Osteoblast (primary cell): ENCODE results near the gene ADGRB3. TPM values are rescaled to one million over a fixed set of nuclear protein-coding genes. Genes with fewer than 3 reads are reported as not detected.

Source experiments
- DNase-seq: peaks from one replicate; pipeline ENCODE4 v3.0.0; 2011; ENCODE audit warnings: low spot score, mixed read lengths; ENCODE audit not compliant: insufficient read length; ENCODE audit errors: missing footprints
- H2AFZ ChIP-seq: 2 replicates; pipeline ENCODE4 v1.6.0; 2011; ENCODE audit warnings: mild to moderate bottlenecking, low read length
- H3K27ac ChIP-seq: 2 replicates; pipeline ENCODE4 v1.5.1; 2011; ENCODE audit warnings: mild to moderate bottlenecking, low read depth, low read length, moderate library complexity
- H3K27me3 ChIP-seq: 2 replicates; pipeline ENCODE4 v1.6.0; 2012; ENCODE audit warnings: mild to moderate bottlenecking, control low read depth, inconsistent platforms, low read length, moderate library complexity; ENCODE audit not compliant: insufficient read depth
- H3K36me3 ChIP-seq: 2 replicates; pipeline ENCODE4 v1.5.1; 2011; ENCODE audit warnings: mild to moderate bottlenecking, low read length, control low read depth, moderate library complexity; ENCODE audit not compliant: insufficient read depth
- H3K4me1 ChIP-seq: 2 replicates; pipeline ENCODE4 v1.5.1; 2011; ENCODE audit warnings: mild to moderate bottlenecking, low read length, control low read depth, moderate library complexity; ENCODE audit not compliant: insufficient read depth
- H3K4me2 ChIP-seq: 2 replicates; pipeline ENCODE4 v1.6.0; 2011; ENCODE audit warnings: mild to moderate bottlenecking, low read length; ENCODE audit not compliant: insufficient read depth
- H3K4me3 ChIP-seq: fragments of 200-600 bp; sonication (generic); 3 replicates; pipeline ENCODE4 v1.5.1; 2012; ENCODE audit warnings: mild to moderate bottlenecking, low read length, inconsistent platforms; ENCODE audit not compliant: insufficient read depth
- H3K79me2 ChIP-seq: 2 replicates; pipeline ENCODE4 v1.6.0; 2012; ENCODE audit warnings: mild to moderate bottlenecking, low read length, control low read depth, inconsistent platforms; ENCODE audit not compliant: insufficient read depth
- H3K9me3 ChIP-seq: 2 replicates; pipeline ENCODE4 v1.5.1; 2011; ENCODE audit warnings: low read depth, low read length, control low read depth
- H4K20me1 ChIP-seq: 2 replicates; pipeline ENCODE4 v1.6.0; 2012; ENCODE audit warnings: mild to moderate bottlenecking, low read length, control low read depth; ENCODE audit not compliant: insufficient read depth
- CTCF ChIP-seq: IDR thresholded peaks from 2 replicates; pipeline ENCODE4 v1.5.1; 2011; ENCODE audit warnings: mild to moderate bottlenecking, low read depth, low read length, moderate library complexity; ENCODE audit errors: extremely low read depth
- total RNA-seq: library from RNA; depleted of rRNA; stranded (reverse); fragments of >200 nt; gene quantifications from 2 replicates; pipeline ENCODE4 v1.2.3, GENCODE V29; 2012

Gene ADGRB3
- total RNA-seq, 1 donor = not detected

GRCh38 chr6:69128411-69128810, 493.3 kb downstream of the ADGRB3 start:
- Histone ChIP-seq H4K20me1 (no peaks in the 10 kb centered on the region), H3K36me3 (no peaks in the 10 kb centered on the region), H3K27me3 (no peaks in the 10 kb centered on the region), H2AFZ (no peak overlapping the region), H3K9me3 (no peaks in the 10 kb centered on the region), H3K79me2 (no peaks in the 10 kb centered on the region), H3K4me3 (no peak overlapping the region), H3K4me1 (no peaks in the 10 kb centered on the region), H3K4me2 (no peak overlapping the region), H3K27ac (no peak overlapping the region)
- no peak for TF ChIP-seq CTCF
- DNase-seq = no peak

DNA sequence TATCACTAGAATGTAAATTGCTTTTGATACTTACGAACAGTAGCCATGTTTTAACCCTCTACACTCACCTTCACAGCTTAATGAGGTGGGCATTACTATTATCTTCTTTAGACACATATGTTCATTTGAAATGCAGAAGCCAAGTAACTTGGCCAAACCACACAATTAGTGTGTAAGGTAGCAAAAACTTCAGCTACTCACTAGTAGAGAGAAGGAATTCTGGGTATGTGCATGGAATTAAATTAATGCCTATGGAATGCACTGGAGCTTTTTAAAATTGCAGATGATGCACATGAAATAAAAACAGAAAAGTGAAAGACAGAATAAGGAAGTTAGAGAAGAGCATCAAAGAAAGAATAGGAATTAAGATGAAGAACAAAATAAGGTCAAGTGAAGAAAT, 494.0 kb downstream of the ADGRB3 start:
- Histone ChIP-seq H3K36me3 (no peaks in the 10 kb centered on the region), H3K4me3 (no peak overlapping the region), H3K4me1 (no peaks in the 10 kb centered on the region)

GRCh38 chr6:69135927-69136326, 500.8 kb downstream of the ADGRB3 start:
- Histone ChIP-seq H3K27me3 (no peaks in the 10 kb centered on the region), H3K4me1 (no peaks in the 10 kb centered on the region), H3K4me2 (no peak overlapping the region), H3K9me3 (no peaks in the 10 kb centered on the region), H3K79me2 (no peaks in the 10 kb centered on the region), H3K27ac (no peak overlapping the region), H3K4me3 (no peak overlapping the region), H4K20me1 (no peaks in the 10 kb centered on the region), H2AFZ (no peak overlapping the region), H3K36me3 (no peaks in the 10 kb centered on the region)
- no peak for DNase-seq
- no peak for TF ChIP-seq CTCF

More for the DNA sequence above, 494.0 kb downstream of the ADGRB3 start:
- H4K20me1 ChIP-seq = no peaks in the 10 kb centered on the region
- H3K27me3 ChIP-seq = no peaks in the 10 kb centered on the region
- H2AFZ ChIP-seq = no peak overlapping the region
- no peaks in the 10 kb centered on the region for H3K79me2 ChIP-seq
- no peaks in the 10 kb centered on the region for H3K9me3 ChIP-seq
- no peak for DNase-seq
- H3K27ac ChIP-seq = no peak overlapping the region
- H3K4me2 ChIP-seq = no peak overlapping the region
- no peak for TF ChIP-seq CTCF

- no peak overlapping the region for H3K27ac ChIP-seq
- H3K4me3 ChIP-seq = no peak overlapping the region
- no peaks in the 10 kb centered on the region for H3K9me3 ChIP-seq
- H3K4me1 ChIP-seq = no peaks in the 10 kb centered on the region
- no peak for TF ChIP-seq CTCF
- no peaks in the 10 kb centered on the region for H4K20me1 ChIP-seq
- no peaks in the 10 kb centered on the region for H3K36me3 ChIP-seq
- H2AFZ ChIP-seq = no peak overlapping the region
- H3K4me2 ChIP-seq = no peak overlapping the region
- no peak for DNase-seq
- no peaks in the 10 kb centered on the region for H3K27me3 ChIP-seq
- H3K79me2 ChIP-seq = no peaks in the 10 kb centered on the region
These were observed 503.1 kb downstream of the ADGRB3 start for GRCh38 chr6:69138148-69138547.
